ENCODE measurements around the gene GAS5.

- peak; percentile 91 for TF ChIP-seq CTCF (conservative IDR thresholded peaks at IDR 0.05)
- TF ChIP-seq ZFX (IDR thresholded peaks at IDR 0.05), result no peak
Observed at GRCh38 chr1:173914366-173914871, 46.6 kb upstream of the GAS5 start.
